K562 (cell line): ENCODE results near the gene ZNF280D. TPM values are rescaled to one million over a fixed set of nuclear protein-coding genes. Genes with fewer than 3 reads are reported as not detected.
A peak's percentile ranks its signal among the peaks of the same experiment; 100 is the strongest.

Source experiments
- BCLAF1 ChIP-seq, 2 experiments: fragments of 450-650 bp in 1 of 2; IDR thresholded peaks; 2 replicates each; pipeline ENCODE4 v1.6.1; 2011 to 2017; ENCODE audit warnings: low read depth in 2 of 2, antibody characterized with exemption in 1 of 2, borderline replicate concordance in 1 of 2, low read length in 1 of 2, mild to moderate bottlenecking in 1 of 2, mixed read lengths in 1 of 2; ENCODE audit not compliant: control insufficient read depth in 1 of 2
- BHLHE40 ChIP-seq: IDR thresholded peaks from 2 replicates; pipeline ENCODE4 v1.6.1; 2011; ENCODE audit warnings: low read length, improper control_type of control experiment
- CBX5 ChIP-seq: IDR thresholded peaks from 2 replicates; pipeline ENCODE4 v1.6.1; 2014; ENCODE audit warnings: low read depth, borderline replicate concordance
- HES1 ChIP-seq: fragments of 450-650 bp; IDR thresholded peaks from 2 replicates; pipeline ENCODE4 v1.6.1; 2016; ENCODE audit warnings: low read depth, mild to moderate bottlenecking, moderate library complexity
- LEF1 ChIP-seq: fragments of 450-650 bp; IDR thresholded peaks from 2 replicates; pipeline ENCODE4 v1.6.1; 2016; ENCODE audit warnings: mild to moderate bottlenecking
- RBM39 ChIP-seq: fragments of 200-400 bp; formaldehyde crosslinking; optimal IDR thresholded peaks from 2 replicates; pipeline ENCODE3; 2018; ENCODE audit warnings: low read depth, low read length
- TEAD4 ChIP-seq, 2 experiments: sonication (generic) in 1 of 2; formaldehyde crosslinking in 1 of 2; IDR thresholded peaks; 2 replicates each; pipeline versions ENCODE4 v1.6.1 to v1.8.0; 2012 to 2022; ENCODE audit warnings: borderline replicate concordance in 1 of 2, inconsistent platforms in 1 of 2, low read length in 1 of 2, mild to moderate bottlenecking in 1 of 2, missing genetic modification reagents in 1 of 2
- ZBTB40 ChIP-seq, 2 experiments: fragments of 450-650 bp in 1 of 2; sonication (generic) in 1 of 2; formaldehyde crosslinking in 1 of 2; IDR thresholded peaks; 2 replicates each; pipeline versions ENCODE4 v1.7.1 to v1.9.0; 2016 to 2022; ENCODE audit warnings: inconsistent platforms in 1 of 2, mild to moderate bottlenecking in 1 of 2, missing genetic modification reagents in 1 of 2
- ZNF140 ChIP-seq: fragments of 250-450 bp; sonication (Bioruptor Pico); IDR thresholded peaks from 2 replicates; pipeline ENCODE4 v1.8.0; 2021; ENCODE audit warnings: moderate library complexity, mild to moderate bottlenecking, inconsistent platforms
- ZNF75A ChIP-seq: fragments of 450-650 bp; formaldehyde crosslinking; IDR thresholded peaks from 2 replicates; pipeline ENCODE4 v1.4.0; 2020; ENCODE audit warnings: mild to moderate bottlenecking
- polyA plus RNA-seq, 8 experiments: library from polyadenylated mRNA; depleted of rRNA in 4 of 8; stranded (reverse) in 5 of 8; unstranded in 3 of 8; fragments of >200 nt; fragmentation: Nextera tagmentation in 2 of 8; fragmentation: Illumina TruSeq in 1 of 8; extraction: Ambion mirVana in 2 of 8; extraction: Trizol in 1 of 8; gene quantifications; 2 replicates each; pipeline versions ENCODE4 v1.2.1 to v1.2.3, GENCODE V29; 2011 to 2014; ENCODE audit warnings: inconsistent platforms in 1 of 8, missing spikeins in 1 of 8
- total RNA-seq, 7 experiments: library from RNA; depleted of rRNA in 6 of 7; stranded (reverse); fragments of >200 nt in 6 of 7; fragmentation: Illumina TruSeq in 2 of 7; extraction: Trizol in 2 of 7; gene quantifications; 2 replicates each; pipeline versions ENCODE4 v1.2.1 to v1.2.3, GENCODE V29; 2011 to 2021; ENCODE audit warnings: low replicate concordance in 1 of 7
- TF ChIP-seq, protein P1 (sequence below): fragments of 200-800 bp; sonication (Bioruptor generic); IDR thresholded peaks from 2 replicates; pipeline ENCODE4 v1.6.1; 2017; ENCODE audit warnings: missing genetic modification characterization, missing compliant biosample characterization

ZNF280D gene
- total and polyA plus RNA-seq, 9 of the 15 experiments (the other 6 are each of a cell fraction or from before 2014, with no cell fraction given): 8.3 to 21.8 (median 18.4) TPM

- TF ChIP-seq ZBTB40 (IDR thresholded peaks at IDR 0.05) (no peak; the same call in 1 of the 2 replicates), ZBTB40 (CRISPR knock-in tag; IDR thresholded peaks at IDR 0.05) (no peak), ZNF140 (CRISPR knock-in tag) (no peak), BCLAF1 (IDR thresholded peaks at IDR 0.05; ENCODE audit: borderline replicate concordance in 1 of 2, control insufficient read depth in 1 of 2, low read depth in 2 of 2, low read length in 1 of 2) (no peak), LEF1 (peak; percentile 87; the same call in 1 of the 2 replicates), ZNF75A (CRISPR knock-in tag) (no peak), TEAD4 (IDR thresholded peaks at IDR 0.05; ENCODE audit: low read length) (peak; percentile 73; the same call in 1 of the 2 replicates), TEAD4 (CRISPR knock-in tag; IDR thresholded peaks at IDR 0.05; ENCODE audit: borderline replicate concordance) (no peak), CBX5 (no peak), BHLHE40 (no peak), HES1 (peak; percentile 87), RBM39 (no peak)
- TF ChIP-seq, protein P1, sequence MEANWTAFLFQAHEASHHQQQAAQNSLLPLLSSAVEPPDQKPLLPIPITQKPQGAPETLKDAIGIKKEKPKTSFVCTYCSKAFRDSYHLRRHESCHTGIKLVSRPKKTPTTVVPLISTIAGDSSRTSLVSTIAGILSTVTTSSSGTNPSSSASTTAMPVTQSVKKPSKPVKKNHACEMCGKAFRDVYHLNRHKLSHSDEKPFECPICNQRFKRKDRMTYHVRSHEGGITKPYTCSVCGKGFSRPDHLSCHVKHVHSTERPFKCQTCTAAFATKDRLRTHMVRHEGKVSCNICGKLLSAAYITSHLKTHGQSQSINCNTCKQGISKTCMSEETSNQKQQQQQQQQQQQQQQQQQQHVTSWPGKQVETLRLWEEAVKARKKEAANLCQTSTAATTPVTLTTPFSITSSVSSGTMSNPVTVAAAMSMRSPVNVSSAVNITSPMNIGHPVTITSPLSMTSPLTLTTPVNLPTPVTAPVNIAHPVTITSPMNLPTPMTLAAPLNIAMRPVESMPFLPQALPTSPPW: peak; percentile 77
Observed at GRCh38 chr15:56736881-56737707, 3.8 kb upstream of the ZNF280D start (continued).
